ENCODE measurements around the gene TSPAN9.

Gene TSPAN9

GRCh38 chr12:3238196-3238595, 161.0 kb downstream of the TSPAN9 start:
- TF ChIP-seq SIN3A (IDR thresholded peaks at IDR 0.05; ENCODE audit: borderline replicate concordance, insufficient read depth, low read length), result no peak
- TF ChIP-seq, protein P1, sequence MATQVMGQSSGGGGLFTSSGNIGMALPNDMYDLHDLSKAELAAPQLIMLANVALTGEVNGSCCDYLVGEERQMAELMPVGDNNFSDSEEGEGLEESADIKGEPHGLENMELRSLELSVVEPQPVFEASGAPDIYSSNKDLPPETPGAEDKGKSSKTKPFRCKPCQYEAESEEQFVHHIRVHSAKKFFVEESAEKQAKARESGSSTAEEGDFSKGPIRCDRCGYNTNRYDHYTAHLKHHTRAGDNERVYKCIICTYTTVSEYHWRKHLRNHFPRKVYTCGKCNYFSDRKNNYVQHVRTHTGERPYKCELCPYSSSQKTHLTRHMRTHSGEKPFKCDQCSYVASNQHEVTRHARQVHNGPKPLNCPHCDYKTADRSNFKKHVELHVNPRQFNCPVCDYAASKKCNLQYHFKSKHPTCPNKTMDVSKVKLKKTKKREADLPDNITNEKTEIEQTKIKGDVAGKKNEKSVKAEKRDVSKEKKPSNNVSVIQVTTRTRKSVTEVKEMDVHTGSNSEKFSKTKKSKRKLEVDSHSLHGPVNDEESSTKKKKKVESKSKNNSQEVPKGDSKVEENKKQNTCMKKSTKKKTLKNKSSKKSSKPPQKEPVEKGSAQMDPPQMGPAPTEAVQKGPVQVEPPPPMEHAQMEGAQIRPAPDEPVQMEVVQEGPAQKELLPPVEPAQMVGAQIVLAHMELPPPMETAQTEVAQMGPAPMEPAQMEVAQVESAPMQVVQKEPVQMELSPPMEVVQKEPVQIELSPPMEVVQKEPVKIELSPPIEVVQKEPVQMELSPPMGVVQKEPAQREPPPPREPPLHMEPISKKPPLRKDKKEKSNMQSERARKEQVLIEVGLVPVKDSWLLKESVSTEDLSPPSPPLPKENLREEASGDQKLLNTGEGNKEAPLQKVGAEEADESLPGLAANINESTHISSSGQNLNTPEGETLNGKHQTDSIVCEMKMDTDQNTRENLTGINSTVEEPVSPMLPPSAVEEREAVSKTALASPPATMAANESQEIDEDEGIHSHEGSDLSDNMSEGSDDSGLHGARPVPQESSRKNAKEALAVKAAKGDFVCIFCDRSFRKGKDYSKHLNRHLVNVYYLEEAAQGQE (IDR thresholded peaks at IDR 0.05; ENCODE audit: insufficient read depth in 1 of 2, low read depth in 2 of 2, low read length in 2 of 2), result no peak
- TF ChIP-seq FOXP2 (optimal IDR thresholded peaks at IDR 0.05; ENCODE audit: borderline replicate concordance, extremely low read depth, extremely low read length, insufficient read depth), result no peak
- TF ChIP-seq POLR2AphosphoS5 (IDR thresholded peaks at IDR 0.05; ENCODE audit: low read depth, low read length), result no peak
- TF ChIP-seq TAF1 (IDR thresholded peaks at IDR 0.05; ENCODE audit: borderline replicate concordance, insufficient read depth, low read length), result no peak

DNA sequence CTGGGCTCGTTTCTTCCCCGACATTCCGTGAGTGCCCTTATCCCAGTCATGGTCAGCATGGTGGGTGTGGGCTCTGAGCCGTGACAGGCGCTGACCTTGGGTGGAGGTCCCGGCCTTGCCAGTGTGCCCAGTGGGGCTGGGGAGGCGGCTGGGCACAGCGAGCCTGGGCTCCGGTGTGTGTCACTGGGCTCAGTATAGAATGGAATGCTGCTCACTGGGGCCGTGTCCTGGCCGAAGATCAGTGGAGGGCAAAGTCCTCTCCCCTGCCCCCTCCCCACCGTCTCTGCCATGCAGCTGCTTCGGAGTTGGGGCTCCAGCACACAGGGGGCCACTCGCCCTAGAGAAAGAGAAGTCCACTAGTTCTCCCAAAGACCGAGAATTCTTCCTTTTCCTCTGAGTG, 164.4 kb downstream of the TSPAN9 start:
- TF ChIP-seq FOXP2 (optimal IDR thresholded peaks at IDR 0.05; ENCODE audit: borderline replicate concordance, extremely low read depth, extremely low read length, insufficient read depth) (no peak), TAF1 (IDR thresholded peaks at IDR 0.05; ENCODE audit: borderline replicate concordance, insufficient read depth, low read length) (no peak), SIN3A (IDR thresholded peaks at IDR 0.05; ENCODE audit: borderline replicate concordance, insufficient read depth, low read length) (no peak), POLR2AphosphoS5 (IDR thresholded peaks at IDR 0.05; ENCODE audit: low read depth, low read length) (no peak)
- TF ChIP-seq, protein P1 (IDR thresholded peaks at IDR 0.05; ENCODE audit: insufficient read depth in 1 of 2, low read depth in 2 of 2, low read length in 2 of 2), result no peak

DNA sequence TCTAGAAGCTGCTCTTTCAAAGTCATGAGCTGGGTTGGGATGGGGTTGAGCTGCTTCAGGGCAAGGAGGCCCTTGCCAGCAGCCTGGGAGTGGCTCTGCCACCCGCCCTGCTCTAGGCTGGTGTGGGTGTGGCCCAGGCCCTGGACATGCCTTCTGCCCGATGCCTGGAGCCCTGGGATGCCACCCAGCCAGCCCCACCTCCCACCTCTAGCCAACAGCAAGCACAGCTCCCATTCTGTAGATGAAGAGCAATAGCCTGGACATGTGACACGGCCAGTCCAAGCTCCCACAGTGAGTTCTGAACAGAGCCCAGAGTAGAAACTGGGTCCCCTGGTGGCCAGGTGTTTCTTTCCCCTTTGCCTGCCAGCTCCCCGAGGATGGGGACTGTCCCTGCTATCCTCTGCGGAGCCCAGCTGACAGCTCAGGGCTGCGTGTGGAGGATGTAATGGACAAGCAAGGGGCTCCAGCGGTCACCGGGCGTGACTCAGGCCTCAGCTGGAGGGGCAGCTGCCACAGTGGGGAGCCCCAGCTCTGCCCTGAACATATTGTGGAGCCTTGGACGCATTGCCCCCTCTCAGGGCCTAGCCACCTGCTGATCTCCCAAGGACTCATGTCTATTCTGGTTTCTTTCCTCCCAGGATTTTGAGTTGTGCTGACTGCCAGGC, 165.2 kb downstream of the TSPAN9 start:
- TF ChIP-seq, protein P1 (IDR thresholded peaks at IDR 0.05; ENCODE audit: insufficient read depth in 1 of 2, low read depth in 2 of 2, low read length in 2 of 2), result no peak
- no peak for TF ChIP-seq POLR2AphosphoS5 (IDR thresholded peaks at IDR 0.05; ENCODE audit: low read depth, low read length)
- TF ChIP-seq SIN3A (IDR thresholded peaks at IDR 0.05; ENCODE audit: borderline replicate concordance, insufficient read depth, low read length), result no peak
- TF ChIP-seq FOXP2 (optimal IDR thresholded peaks at IDR 0.05; ENCODE audit: borderline replicate concordance, extremely low read depth, extremely low read length, insufficient read depth), result no peak
- no peak for TF ChIP-seq TAF1 (IDR thresholded peaks at IDR 0.05; ENCODE audit: borderline replicate concordance, insufficient read depth, low read length)

- TF ChIP-seq POLR2AphosphoS5 (IDR thresholded peaks at IDR 0.05; ENCODE audit: low read depth, low read length) (no peak), FOXP2 (optimal IDR thresholded peaks at IDR 0.05; ENCODE audit: borderline replicate concordance, extremely low read depth, extremely low read length, insufficient read depth) (no peak), SIN3A (IDR thresholded peaks at IDR 0.05; ENCODE audit: borderline replicate concordance, insufficient read depth, low read length) (no peak), TAF1 (IDR thresholded peaks at IDR 0.05; ENCODE audit: borderline replicate concordance, insufficient read depth, low read length) (no peak)
- TF ChIP-seq, protein P1 (IDR thresholded peaks at IDR 0.05; ENCODE audit: insufficient read depth in 1 of 2, low read depth in 2 of 2, low read length in 2 of 2), result no peak
Observed at GRCh38 chr12:3243376-3244084, 166.4 kb downstream of the TSPAN9 start.
